ENCODE measurements around the gene PAK2.

DNA sequence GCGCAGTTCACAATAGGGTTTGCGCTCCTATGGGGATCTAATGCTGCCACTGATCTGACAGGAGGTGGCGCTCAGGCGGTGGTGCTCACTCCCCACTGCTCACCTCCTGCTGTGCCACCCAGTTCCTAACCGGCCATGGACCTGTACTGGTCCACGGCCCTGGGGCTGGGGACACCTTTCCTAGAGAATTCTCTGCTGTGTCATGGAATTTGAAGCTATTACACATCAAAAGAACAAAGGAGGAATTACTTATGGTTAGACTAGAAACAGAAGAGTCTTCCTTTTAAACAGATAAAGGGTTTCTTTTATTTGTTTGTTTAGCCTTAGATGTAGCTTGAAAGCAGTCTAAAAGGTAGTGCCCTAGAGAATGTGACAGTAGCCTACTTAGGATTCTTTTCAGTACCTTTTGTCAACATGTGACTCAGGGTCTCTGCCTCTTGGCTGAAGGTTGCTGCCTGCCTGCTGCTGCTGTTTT is 50.3 kb downstream of the PAK2 start:
- TF ChIP-seq, protein P1, sequence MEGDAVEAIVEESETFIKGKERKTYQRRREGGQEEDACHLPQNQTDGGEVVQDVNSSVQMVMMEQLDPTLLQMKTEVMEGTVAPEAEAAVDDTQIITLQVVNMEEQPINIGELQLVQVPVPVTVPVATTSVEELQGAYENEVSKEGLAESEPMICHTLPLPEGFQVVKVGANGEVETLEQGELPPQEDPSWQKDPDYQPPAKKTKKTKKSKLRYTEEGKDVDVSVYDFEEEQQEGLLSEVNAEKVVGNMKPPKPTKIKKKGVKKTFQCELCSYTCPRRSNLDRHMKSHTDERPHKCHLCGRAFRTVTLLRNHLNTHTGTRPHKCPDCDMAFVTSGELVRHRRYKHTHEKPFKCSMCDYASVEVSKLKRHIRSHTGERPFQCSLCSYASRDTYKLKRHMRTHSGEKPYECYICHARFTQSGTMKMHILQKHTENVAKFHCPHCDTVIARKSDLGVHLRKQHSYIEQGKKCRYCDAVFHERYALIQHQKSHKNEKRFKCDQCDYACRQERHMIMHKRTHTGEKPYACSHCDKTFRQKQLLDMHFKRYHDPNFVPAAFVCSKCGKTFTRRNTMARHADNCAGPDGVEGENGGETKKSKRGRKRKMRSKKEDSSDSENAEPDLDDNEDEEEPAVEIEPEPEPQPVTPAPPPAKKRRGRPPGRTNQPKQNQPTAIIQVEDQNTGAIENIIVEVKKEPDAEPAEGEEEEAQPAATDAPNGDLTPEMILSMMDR (conservative IDR thresholded peaks at IDR 0.05 in 1 of 2, IDR thresholded peaks at IDR 0.05 in 1 of 2; ENCODE audit: extremely low read depth in 1 of 2, insufficient read depth in 1 of 2, low read depth in 1 of 2, low read length in 2 of 2) = no peak
- no peak for TF ChIP-seq EZH2 (IDR thresholded peaks at IDR 0.05; ENCODE audit: borderline replicate concordance, low read length)

Measured in mammary epithelial cell (primary cell).